ENCODE data around the gene E4F1. TPM values are rescaled to one million over a fixed set of nuclear protein-coding genes. Genes with fewer than 3 reads are reported as not detected.

The E4F1 gene
- total and polyA plus RNA-seq, 2 donors (not counting 3 experiments of a cell fraction or from before 2014, with no cell fraction given) = 28.6 to 32.7 TPM

- peak; percentile 75 for FAIRE-seq
Measured at GRCh38 chr16:2178321-2179106, 44.9 kb upstream of the E4F1 start.

GRCh38 chr16:2179107-2179501 lies 44.3 kb upstream of the E4F1 start:
- DNase-seq (ENCODE audit: low read depth, low spot score) (no peak), FAIRE-seq (no peak)
- Histone ChIP-seq H3K27ac (ENCODE audit: insufficient read depth, low read depth, low read length) (no peak overlapping the region), H2AFZ (ENCODE audit: low read depth, low read length) (no peak overlapping the region), H3K27me3 (ENCODE audit: control insufficient read depth in 2 of 2, insufficient read depth in 2 of 2, low read length in 2 of 2) (no peaks in the 10 kb centered on the region), H3K9ac (replicated peaks; ENCODE audit: extremely low read depth, insufficient read depth, low read length) (no peak overlapping the region), H3K4me3 (replicated peaks in 1 of 3; ENCODE audit: insufficient read depth in 1 of 3, low read depth in 1 of 3, low read length in 3 of 3) (no peak overlapping the region), H3K9me3 (replicated peaks; ENCODE audit: control insufficient read depth, insufficient read depth, low read length) (no peaks in the 10 kb centered on the region), H3K36me3 (ENCODE audit: control insufficient read depth in 2 of 2, extremely low read depth in 1 of 2, insufficient read depth in 2 of 2, low read length in 2 of 2) (peaks cover 16 to 27% of the 10 kb centered on the region in 2 experiments), H3K4me1 (ENCODE audit: control insufficient read depth, extremely low read depth, insufficient read depth, low read length) (no peaks in the 10 kb centered on the region), H3K9me1 (replicated peaks; ENCODE audit: control insufficient read depth, extremely low read depth, insufficient read depth, low read length) (no peaks in the 10 kb centered on the region), H3K4me2 (ENCODE audit: insufficient read depth, low read length) (no peak overlapping the region), H3K79me2 (ENCODE audit: control insufficient read depth, insufficient read depth, low read length) (peaks cover 1% of the 10 kb centered on the region), H4K20me1 (replicated peaks; ENCODE audit: control insufficient read depth, extremely low read depth, insufficient read depth, low read length) (no peaks in the 10 kb centered on the region)
- ChIA-PET CTCF (no interaction called here), POLR2A (no interaction called here)
- intact Hi-C loops (cut with micrococcal nuclease) (no loop called here), dilution Hi-C loops (cut with MboI; ENCODE audit: extremely low pct_ligation_motif_present, low sequenced_read_pairs) (no loop called here)
- TF ChIP-seq MYC (IDR thresholded peaks at IDR 0.05; ENCODE audit: low read depth, low read length) (no peak), GATA2 (IDR thresholded peaks at IDR 0.05; ENCODE audit: insufficient read depth, insufficient read length, low read depth, low read length) (no peak), CTCF (IDR thresholded peaks at IDR 0.05; ENCODE audit: extremely low read depth in 1 of 2, insufficient read depth in 1 of 2, low read depth in 1 of 2, low read length in 2 of 2) (no peak), JUN (IDR thresholded peaks at IDR 0.05; ENCODE audit: borderline replicate concordance, insufficient read depth, insufficient read length, low read depth) (no peak), MAX (IDR thresholded peaks at IDR 0.05; ENCODE audit: insufficient read depth, insufficient read length) (no peak), POLR2AphosphoS5 (IDR thresholded peaks at IDR 0.05; ENCODE audit: insufficient read depth, low read depth, low read length) (no peak), FOS (IDR thresholded peaks at IDR 0.05; ENCODE audit: borderline replicate concordance, insufficient read depth, low read length) (no peak), POLR2A (IDR thresholded peaks at IDR 0.05; ENCODE audit: low read depth, low read length) (no peak), EZH2 (IDR thresholded peaks at IDR 0.05; ENCODE audit: borderline replicate concordance, low read depth, low read length, severe bottlenecking) (no peak)
- BruUV-seq (replicated peaks) = no TSS peak

More at GRCh38 chr16:2178321-2179106, 44.9 kb upstream of the E4F1 start:
- Histone ChIP-seq H3K4me1 (ENCODE audit: control insufficient read depth, extremely low read depth, insufficient read depth, low read length) (no peaks in the 10 kb centered on the region), H3K36me3 (ENCODE audit: control insufficient read depth in 2 of 2, extremely low read depth in 1 of 2, insufficient read depth in 2 of 2, low read length in 2 of 2) (peaks cover 16 to 32% of the 10 kb centered on the region in 2 experiments), H3K27ac (ENCODE audit: insufficient read depth, low read depth, low read length) (no peak overlapping the region), H3K4me3 (replicated peaks in 1 of 3; ENCODE audit: insufficient read depth in 1 of 3, low read depth in 1 of 3, low read length in 3 of 3) (no peak overlapping the region), H2AFZ (ENCODE audit: low read depth, low read length) (no peak overlapping the region), H3K9ac (replicated peaks; ENCODE audit: extremely low read depth, insufficient read depth, low read length) (no peak overlapping the region), H3K4me2 (ENCODE audit: insufficient read depth, low read length) (no peak overlapping the region), H4K20me1 (replicated peaks; ENCODE audit: control insufficient read depth, extremely low read depth, insufficient read depth, low read length) (no peaks in the 10 kb centered on the region), H3K79me2 (ENCODE audit: control insufficient read depth, insufficient read depth, low read length) (peaks cover 5% of the 10 kb centered on the region), H3K27me3 (ENCODE audit: control insufficient read depth in 2 of 2, insufficient read depth in 2 of 2, low read length in 2 of 2) (no peaks in the 10 kb centered on the region), H3K9me3 (replicated peaks; ENCODE audit: control insufficient read depth, insufficient read depth, low read length) (no peaks in the 10 kb centered on the region), H3K9me1 (replicated peaks; ENCODE audit: control insufficient read depth, extremely low read depth, insufficient read depth, low read length) (no peaks in the 10 kb centered on the region)
- intact Hi-C loops (cut with micrococcal nuclease) = no loop called here
- no TSS peak for BruUV-seq (replicated peaks)
- ChIA-PET CTCF (no interaction called here), POLR2A (interaction anchor here (1.1 kb wide), 1 partner anchor 23 kb away, joined by 3 read pairs; the partner anchor contains the start of gene TRAF7)
- dilution Hi-C loops (cut with MboI; ENCODE audit: extremely low pct_ligation_motif_present, low sequenced_read_pairs) = no loop called here
- peak; percentile 44 for DNase-seq (ENCODE audit: low read depth, low spot score)
- TF ChIP-seq EZH2 (IDR thresholded peaks at IDR 0.05; ENCODE audit: borderline replicate concordance, low read depth, low read length, severe bottlenecking) (no peak), POLR2A (IDR thresholded peaks at IDR 0.05; ENCODE audit: low read depth, low read length) (peak; percentile 53), JUN (IDR thresholded peaks at IDR 0.05; ENCODE audit: borderline replicate concordance, insufficient read depth, insufficient read length, low read depth) (no peak)

Data from endothelial cell of umbilical vein (primary cell).